Vagina (tissue), 2 donors: ENCODE measurements around the gene HCFC1.

Experiments
- POLR2A ChIP-seq, 2 donors: fragments of 450-650 bp; IDR thresholded peaks; one replicate each; pipeline ENCODE4 v1.6.1; 2017; ENCODE audit warnings: antibody characterized with exemption in 2 of 2, mild to moderate bottlenecking in 2 of 2, moderate library complexity in 2 of 2
- TF ChIP-seq, protein P1 (sequence below), 3 experiments: fragments of 450-650 bp in 2 of 3; fragments of 200-600 bp in 1 of 3; sonication (generic) in 1 of 3; IDR thresholded peaks; one replicate each; pipeline ENCODE4 v1.5.1; 2017 to 2019; ENCODE audit warnings: antibody characterized with exemption in 3 of 3, mild to moderate bottlenecking in 2 of 3, moderate library complexity in 2 of 3

DNA sequence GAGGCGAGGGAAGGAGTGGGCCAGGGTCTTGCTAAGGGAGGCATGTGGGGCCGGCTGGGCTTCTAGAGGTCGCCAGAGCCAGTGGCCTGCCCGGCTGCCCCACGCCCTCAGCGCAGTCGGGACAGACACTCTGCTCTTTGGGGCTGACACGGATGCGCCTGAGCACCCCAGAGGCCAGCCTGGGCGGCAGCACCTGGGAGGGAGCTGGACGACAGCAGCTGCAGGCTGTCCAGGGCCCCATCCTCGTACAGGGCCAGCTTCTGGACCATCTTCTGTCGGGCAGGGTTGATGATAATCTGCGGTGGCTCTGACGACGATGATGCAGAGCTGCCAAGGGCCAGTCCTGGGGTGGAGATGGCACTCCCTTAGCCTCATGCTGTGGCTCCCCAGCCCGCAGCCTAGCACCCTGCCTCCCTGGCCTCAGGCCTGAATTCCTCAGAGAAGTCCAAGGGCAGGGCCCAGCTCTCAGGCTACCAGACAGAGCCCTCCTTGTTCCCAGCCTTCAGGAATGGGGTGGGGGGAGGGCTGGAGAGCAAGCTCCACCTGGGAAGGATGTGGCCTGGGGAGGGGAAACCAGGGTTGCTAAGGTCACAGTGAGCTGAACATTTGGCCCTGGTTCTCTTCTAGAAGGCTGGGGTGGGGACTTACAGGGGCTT lies 40.8 kb upstream of the HCFC1 start:
- TF ChIP-seq, protein P1, sequence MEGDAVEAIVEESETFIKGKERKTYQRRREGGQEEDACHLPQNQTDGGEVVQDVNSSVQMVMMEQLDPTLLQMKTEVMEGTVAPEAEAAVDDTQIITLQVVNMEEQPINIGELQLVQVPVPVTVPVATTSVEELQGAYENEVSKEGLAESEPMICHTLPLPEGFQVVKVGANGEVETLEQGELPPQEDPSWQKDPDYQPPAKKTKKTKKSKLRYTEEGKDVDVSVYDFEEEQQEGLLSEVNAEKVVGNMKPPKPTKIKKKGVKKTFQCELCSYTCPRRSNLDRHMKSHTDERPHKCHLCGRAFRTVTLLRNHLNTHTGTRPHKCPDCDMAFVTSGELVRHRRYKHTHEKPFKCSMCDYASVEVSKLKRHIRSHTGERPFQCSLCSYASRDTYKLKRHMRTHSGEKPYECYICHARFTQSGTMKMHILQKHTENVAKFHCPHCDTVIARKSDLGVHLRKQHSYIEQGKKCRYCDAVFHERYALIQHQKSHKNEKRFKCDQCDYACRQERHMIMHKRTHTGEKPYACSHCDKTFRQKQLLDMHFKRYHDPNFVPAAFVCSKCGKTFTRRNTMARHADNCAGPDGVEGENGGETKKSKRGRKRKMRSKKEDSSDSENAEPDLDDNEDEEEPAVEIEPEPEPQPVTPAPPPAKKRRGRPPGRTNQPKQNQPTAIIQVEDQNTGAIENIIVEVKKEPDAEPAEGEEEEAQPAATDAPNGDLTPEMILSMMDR (IDR thresholded peaks at IDR 0.05), result no peak
- no peak for TF ChIP-seq POLR2A (IDR thresholded peaks at IDR 0.05)
